Measurements from ENCODE around the gene ARHGAP6.

The ARHGAP6 gene

GRCh38 chrX:11666164-11666563 lies 444 bp upstream of the ARHGAP6 start:
- no peak for TF ChIP-seq CTCF (conservative IDR thresholded peaks at IDR 0.05)

GRCh38 chrX:11664211-11665167 lies 1.2 kb downstream of the ARHGAP6 start:
- TF ChIP-seq CTCF (conservative IDR thresholded peaks at IDR 0.05): no peak
- H3K27ac ChIP-seq: no peak overlapping the region

More at GRCh38 chrX:11666164-11666563, 444 bp upstream of the ARHGAP6 start:
- H3K27ac ChIP-seq: no peak overlapping the region

- no peak overlapping the region for H3K27ac ChIP-seq
- TF ChIP-seq CTCF (conservative IDR thresholded peaks at IDR 0.05): no peak
Measured at GRCh38 chrX:11663875-11664210, 1.9 kb downstream of the ARHGAP6 start.

GRCh38 chrX:11655282-11656015 lies 10.3 kb downstream of the ARHGAP6 start:
- TF ChIP-seq CTCF (conservative IDR thresholded peaks at IDR 0.05): no peak

GRCh38 chrX:11648705-11649519 lies 16.8 kb downstream of the ARHGAP6 start:
- TF ChIP-seq CTCF (conservative IDR thresholded peaks at IDR 0.05): no peak
- no peak overlapping the region for H3K27ac ChIP-seq

More at GRCh38 chrX:11655282-11656015, 10.3 kb downstream of the ARHGAP6 start:
- no peak overlapping the region for H3K27ac ChIP-seq

- H3K27ac ChIP-seq: no peak overlapping the region
- TF ChIP-seq CTCF (conservative IDR thresholded peaks at IDR 0.05): no peak
Measured at GRCh38 chrX:11647138-11647537, 18.6 kb downstream of the ARHGAP6 start.

Measured in VCaP (cell line).